ENCODE measurements around the gene GAD1. TPM values are rescaled to one million over a fixed set of nuclear protein-coding genes. Genes with fewer than 3 reads are reported as not detected.

The GAD1 gene
- total RNA-seq, 4 donors from 2014 or later: 0.68 to 2.4 TPM; not detected in 2

DNA sequence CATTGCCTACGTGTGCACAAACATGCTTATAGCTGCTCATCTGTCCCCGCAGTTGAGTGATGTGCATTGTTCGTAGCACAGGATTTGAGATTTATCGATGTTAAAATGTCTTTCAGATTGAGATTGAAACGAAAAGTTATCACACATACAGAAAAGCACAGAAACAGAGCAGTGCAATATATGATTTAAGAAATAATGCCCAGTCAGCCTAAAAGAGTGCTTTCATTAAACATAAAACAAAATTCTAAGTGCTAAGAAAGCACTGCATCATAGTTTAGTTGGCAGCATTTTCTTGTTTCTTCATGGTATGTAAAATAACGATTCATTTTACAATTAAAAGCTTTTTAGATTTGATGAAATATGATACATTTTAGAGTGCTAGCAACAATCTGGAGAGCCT, 80.4 kb downstream of the GAD1 start:
- TF ChIP-seq CTCF (IDR thresholded peaks at IDR 0.05; ENCODE audit: low read depth): no peak

DNA sequence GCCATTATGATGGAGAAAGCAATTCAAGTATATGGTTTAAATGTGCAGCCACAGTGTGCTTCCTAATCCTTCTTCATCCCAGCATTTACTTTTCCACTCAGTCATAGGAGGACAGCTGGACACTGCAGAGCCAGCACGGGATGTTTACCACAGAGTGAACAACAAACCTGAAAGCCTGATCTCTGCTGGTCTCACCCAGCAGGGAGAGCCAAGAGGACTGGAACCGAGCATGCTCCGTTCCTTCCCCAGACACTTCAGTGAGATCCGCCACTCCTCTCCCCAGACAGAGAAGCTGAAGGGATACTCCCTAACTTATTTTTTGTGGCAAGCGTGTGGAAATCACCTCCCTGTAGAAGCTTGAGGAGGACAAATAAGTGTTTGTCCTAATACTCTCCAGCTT, 89.2 kb downstream of the GAD1 start:
- no peak for TF ChIP-seq CTCF (IDR thresholded peaks at IDR 0.05; ENCODE audit: low read depth)

Small RNA genes within 50 kb of the gene (small RNA-seq; reads per million reads assigned to genes)
- 0.49 reads per million for gene RF00019

Other genes with a start within 250 kb of the GAD1 start
- 1 to 10 TPM in 3 of 4 donors, not detected in 1; 2.6 to 7.0 (median 4.4) TPM for gene SP5, start 101.5 kb upstream of the GAD1 start, total RNA-seq
- gene ERICH2, start 46.5 kb upstream of the GAD1 start, total RNA-seq: 1 to 10 TPM in 1 of 4 donors, not detected in 3; 1.0 TPM
- 10 to 100 TPM; 28.6 to 47.4 (median 36.0) TPM for gene GORASP2, start 112.4 kb downstream of the GAD1 start, total RNA-seq